ENCODE results near the gene BMPR1B.

DNA sequence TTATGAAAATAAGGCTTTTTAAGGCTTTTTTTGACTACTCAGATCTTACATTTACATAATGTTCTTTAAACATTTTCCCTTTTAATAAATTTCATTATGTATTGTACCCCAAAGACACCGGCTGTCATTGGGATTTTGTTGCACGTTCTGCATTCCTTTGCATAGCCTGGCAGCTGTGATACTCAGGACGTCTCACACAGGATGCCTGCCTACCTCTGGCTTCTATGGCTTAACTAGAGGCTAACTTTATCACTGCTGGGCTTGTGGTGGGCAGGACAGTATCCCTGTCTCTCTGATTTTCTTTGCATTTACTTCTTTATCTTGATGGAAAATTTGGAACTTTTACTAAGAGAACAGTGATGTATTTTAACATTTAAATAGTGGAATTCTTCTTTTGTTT lies 147.8 kb downstream of the BMPR1B start:
- TF ChIP-seq, protein P1, sequence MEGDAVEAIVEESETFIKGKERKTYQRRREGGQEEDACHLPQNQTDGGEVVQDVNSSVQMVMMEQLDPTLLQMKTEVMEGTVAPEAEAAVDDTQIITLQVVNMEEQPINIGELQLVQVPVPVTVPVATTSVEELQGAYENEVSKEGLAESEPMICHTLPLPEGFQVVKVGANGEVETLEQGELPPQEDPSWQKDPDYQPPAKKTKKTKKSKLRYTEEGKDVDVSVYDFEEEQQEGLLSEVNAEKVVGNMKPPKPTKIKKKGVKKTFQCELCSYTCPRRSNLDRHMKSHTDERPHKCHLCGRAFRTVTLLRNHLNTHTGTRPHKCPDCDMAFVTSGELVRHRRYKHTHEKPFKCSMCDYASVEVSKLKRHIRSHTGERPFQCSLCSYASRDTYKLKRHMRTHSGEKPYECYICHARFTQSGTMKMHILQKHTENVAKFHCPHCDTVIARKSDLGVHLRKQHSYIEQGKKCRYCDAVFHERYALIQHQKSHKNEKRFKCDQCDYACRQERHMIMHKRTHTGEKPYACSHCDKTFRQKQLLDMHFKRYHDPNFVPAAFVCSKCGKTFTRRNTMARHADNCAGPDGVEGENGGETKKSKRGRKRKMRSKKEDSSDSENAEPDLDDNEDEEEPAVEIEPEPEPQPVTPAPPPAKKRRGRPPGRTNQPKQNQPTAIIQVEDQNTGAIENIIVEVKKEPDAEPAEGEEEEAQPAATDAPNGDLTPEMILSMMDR (IDR thresholded peaks at IDR 0.05): no peak
- no peak for TF ChIP-seq EZH2 (IDR thresholded peaks at IDR 0.05; ENCODE audit: borderline replicate concordance, insufficient read depth, low read depth, low read length, poor library complexity, severe bottlenecking)
